ENCODE results near the gene AGR2.

AGR2 gene

GRCh38 chr7:16794986-16795385, 9.8 kb downstream of the AGR2 start:
- TF ChIP-seq CTCF (IDR thresholded peaks at IDR 0.05): no peak

- TF ChIP-seq CTCF (IDR thresholded peaks at IDR 0.05): no peak
Measured at GRCh38 chr7:16791905-16792698, 12.7 kb downstream of the AGR2 start.

GRCh38 chr7:16791071-16791470, 13.7 kb downstream of the AGR2 start:
- no peak for TF ChIP-seq CTCF (IDR thresholded peaks at IDR 0.05)

GRCh38 chr7:16787127-16787526, 17.7 kb downstream of the AGR2 start:
- no peak for TF ChIP-seq CTCF (IDR thresholded peaks at IDR 0.05)

- no peak for TF ChIP-seq CTCF (IDR thresholded peaks at IDR 0.05)
Measured at GRCh38 chr7:16786257-16786656, 18.5 kb downstream of the AGR2 start.

GRCh38 chr7:16785846-16786245, 19.0 kb downstream of the AGR2 start:
- TF ChIP-seq CTCF (IDR thresholded peaks at IDR 0.05): no peak

GRCh38 chr7:16785321-16785720, 19.5 kb downstream of the AGR2 start:
- TF ChIP-seq CTCF (IDR thresholded peaks at IDR 0.05): no peak

GRCh38 chr7:16780596-16780995, 24.2 kb downstream of the AGR2 start:
- no peak for TF ChIP-seq CTCF (IDR thresholded peaks at IDR 0.05)

Measured in LNCAP (cell line).